ENCODE results near the gene EFCC1. TPM values are rescaled to one million over a fixed set of nuclear protein-coding genes. Genes with fewer than 3 reads are reported as not detected.
A peak's percentile ranks its signal among the peaks of the same experiment; 100 is the strongest.

EFCC1 gene
- total RNA-seq = 1.8 TPM
- long read RNA-seq, partial matches to known transcripts = 0 of 6 reads
- long read RNA-seq, other reads (novel, unspliced or antisense) = 6 of 6 reads

- DNase-seq (ENCODE audit: low spot score) = peak; percentile 90
Observed at GRCh38 chr3:129001101-129001805, at the start of gene EFCC1. EFCC1 (plus strand) TSS chr3:129001304; CDS start chr3:129001629, 325 bp downstream.

- DNase-seq (ENCODE audit: low spot score) = no peak
Observed at GRCh38 chr3:128956440-128956839, 44.7 kb upstream of the EFCC1 start.

GRCh38 chr3:128965280-128965679 lies 35.8 kb upstream of the EFCC1 start:
- no peak for DNase-seq (ENCODE audit: low spot score)

GRCh38 chr3:128965818-128966217 lies 35.3 kb upstream of the EFCC1 start:
- no peak for DNase-seq (ENCODE audit: low spot score)

GRCh38 chr3:128967748-128968355 lies 33.3 kb upstream of the EFCC1 start:
- no peak for DNase-seq (ENCODE audit: low spot score)

- no peak for DNase-seq (ENCODE audit: low spot score)
Observed at GRCh38 chr3:128969993-128970739, 30.9 kb upstream of the EFCC1 start.

GRCh38 chr3:128970740-128971047 lies 30.4 kb upstream of the EFCC1 start:
- no peak for DNase-seq (ENCODE audit: low spot score)

GRCh38 chr3:128971421-128972100 lies 29.5 kb upstream of the EFCC1 start:
- DNase-seq (ENCODE audit: low spot score) = no peak

GRCh38 chr3:128973988-128974564 lies 27.0 kb upstream of the EFCC1 start:
- no peak for DNase-seq (ENCODE audit: low spot score)

- DNase-seq (ENCODE audit: low spot score) = no peak
Observed at GRCh38 chr3:128975276-128975675, 25.8 kb upstream of the EFCC1 start.

GRCh38 chr3:128983293-128984069 lies 17.6 kb upstream of the EFCC1 start:
- DNase-seq (ENCODE audit: low spot score) = peak; percentile 41

- DNase-seq (ENCODE audit: low spot score) = no peak
Observed at GRCh38 chr3:128984596-128984995, 16.5 kb upstream of the EFCC1 start.

GRCh38 chr3:128987302-128988100 lies 13.6 kb upstream of the EFCC1 start:
- DNase-seq (ENCODE audit: low spot score) = peak; percentile 68

- peak; percentile 51 for DNase-seq (ENCODE audit: low spot score)
Observed at GRCh38 chr3:128988286-128988685, 12.8 kb upstream of the EFCC1 start.

- DNase-seq (ENCODE audit: low spot score) = peak; percentile 65
Observed at GRCh38 chr3:128991355-128991895, 9.7 kb upstream of the EFCC1 start.

- DNase-seq (ENCODE audit: low spot score) = peak; percentile 69
Observed at GRCh38 chr3:128992926-128993460, 8.1 kb upstream of the EFCC1 start.

GRCh38 chr3:128993461-128994172 lies 7.5 kb upstream of the EFCC1 start, which contains the start of gene CFAP92:
CFAP92 (minus strand) TSS chr3:128994076; CDS start chr3:128993304, 772 bp downstream.
- peak; percentile 96 for DNase-seq (ENCODE audit: low spot score)

- DNase-seq (ENCODE audit: low spot score) = no peak
Observed at GRCh38 chr3:128994173-128994512, 7.0 kb upstream of the EFCC1 start.
